ENCODE measurements around the gene NCOR1.

GRCh38 chr17:16013943-16014407, 201.4 kb downstream of the NCOR1 start:
- TF ChIP-seq SUZ12 (IDR thresholded peaks at IDR 0.05) (no peak), L3MBTL2 (conservative IDR thresholded peaks at IDR 0.05) (no peak), ARNT (IDR thresholded peaks at IDR 0.05) (no peak), CTBP1 (IDR thresholded peaks at IDR 0.05; ENCODE audit: borderline replicate concordance) (no peak), TARDBP (IDR thresholded peaks at IDR 0.05) (no peak), FOXA1 (IDR thresholded peaks at IDR 0.05) (no peak), FOXM1 (IDR thresholded peaks at IDR 0.05; ENCODE audit: borderline replicate concordance) (no peak), ELF4 (IDR thresholded peaks at IDR 0.05) (no peak), NFRKB (IDR thresholded peaks at IDR 0.05) (no peak), SP1 (IDR thresholded peaks at IDR 0.05) (no peak)
